ENCODE data around the gene DUSP9. TPM values are rescaled to one million over a fixed set of nuclear protein-coding genes. Genes with fewer than 3 reads are reported as not detected.

The DUSP9 gene
- total and polyA plus RNA-seq, 2 donors (not counting 3 experiments of a cell fraction or from before 2014, with no cell fraction given): 0.04 TPM; not detected in 1

- Histone ChIP-seq H3K9me1 (replicated peaks; ENCODE audit: control insufficient read depth, extremely low read depth, insufficient read depth, low read length) (no peaks in the 10 kb centered on the region), H3K4me3 (replicated peaks in 1 of 3; ENCODE audit: insufficient read depth in 1 of 3, low read depth in 1 of 3, low read length in 3 of 3) (no peak overlapping the region), H3K79me2 (ENCODE audit: control insufficient read depth, insufficient read depth, low read length) (no peaks in the 10 kb centered on the region), H3K4me2 (ENCODE audit: insufficient read depth, low read length) (no peak overlapping the region), H3K9me3 (replicated peaks; ENCODE audit: control insufficient read depth, insufficient read depth, low read length) (no peaks in the 10 kb centered on the region), H3K9ac (replicated peaks; ENCODE audit: extremely low read depth, insufficient read depth, low read length) (no peak overlapping the region), H3K36me3 (ENCODE audit: control insufficient read depth in 2 of 2, extremely low read depth in 1 of 2, insufficient read depth in 2 of 2, low read length in 2 of 2) (no peaks in the 10 kb centered on the region), H4K20me1 (replicated peaks; ENCODE audit: control insufficient read depth, extremely low read depth, insufficient read depth, low read length) (no peaks in the 10 kb centered on the region), H3K4me1 (ENCODE audit: control insufficient read depth, extremely low read depth, insufficient read depth, low read length) (no peaks in the 10 kb centered on the region), H3K27me3 (ENCODE audit: control insufficient read depth in 2 of 2, insufficient read depth in 2 of 2, low read length in 2 of 2) (no peaks in the 10 kb centered on the region), H3K27ac (ENCODE audit: insufficient read depth, low read depth, low read length) (no peak overlapping the region), H2AFZ (ENCODE audit: low read depth, low read length) (no peak overlapping the region)
- DNase-seq (ENCODE audit: low read depth, low spot score) (no peak), FAIRE-seq (no peak)
- ChIA-PET POLR2A (no interaction called here), CTCF (interaction anchor here (1.2 kb wide), 1 partner anchor 46 kb away, joined by 3 read pairs; no protein-coding TSS in a partner anchor)
- TF ChIP-seq MYC (IDR thresholded peaks at IDR 0.05; ENCODE audit: low read depth, low read length) (no peak), POLR2A (IDR thresholded peaks at IDR 0.05; ENCODE audit: low read depth, low read length) (no peak), FOS (IDR thresholded peaks at IDR 0.05; ENCODE audit: borderline replicate concordance, insufficient read depth, low read length) (no peak), EZH2 (IDR thresholded peaks at IDR 0.05; ENCODE audit: borderline replicate concordance, low read depth, low read length, severe bottlenecking) (no peak), GATA2 (IDR thresholded peaks at IDR 0.05; ENCODE audit: insufficient read depth, insufficient read length, low read depth, low read length) (no peak), JUN (IDR thresholded peaks at IDR 0.05; ENCODE audit: borderline replicate concordance, insufficient read depth, insufficient read length, low read depth) (no peak), CTCF (IDR thresholded peaks at IDR 0.05; ENCODE audit: extremely low read depth in 1 of 2, insufficient read depth in 1 of 2, low read depth in 1 of 2, low read length in 2 of 2) (no peak), MAX (IDR thresholded peaks at IDR 0.05; ENCODE audit: insufficient read depth, insufficient read length) (no peak), POLR2AphosphoS5 (IDR thresholded peaks at IDR 0.05; ENCODE audit: insufficient read depth, low read depth, low read length) (no peak)
- intact Hi-C loops (cut with micrococcal nuclease): no loop called here
- dilution Hi-C loops (cut with MboI; ENCODE audit: extremely low pct_ligation_motif_present, low sequenced_read_pairs): no loop called here
- no TSS peak for BruUV-seq (replicated peaks)
Measured at GRCh38 chrX:153624196-153625091, 22.6 kb upstream of the DUSP9 start.
